ENCODE measurements around the gene UNK.
"Not testable (repeated sequence)": the region's sequence is repeated elsewhere in the genome, so short reads cannot be mapped to it uniquely, and the experiment has no call there.

UNK gene

DNA sequence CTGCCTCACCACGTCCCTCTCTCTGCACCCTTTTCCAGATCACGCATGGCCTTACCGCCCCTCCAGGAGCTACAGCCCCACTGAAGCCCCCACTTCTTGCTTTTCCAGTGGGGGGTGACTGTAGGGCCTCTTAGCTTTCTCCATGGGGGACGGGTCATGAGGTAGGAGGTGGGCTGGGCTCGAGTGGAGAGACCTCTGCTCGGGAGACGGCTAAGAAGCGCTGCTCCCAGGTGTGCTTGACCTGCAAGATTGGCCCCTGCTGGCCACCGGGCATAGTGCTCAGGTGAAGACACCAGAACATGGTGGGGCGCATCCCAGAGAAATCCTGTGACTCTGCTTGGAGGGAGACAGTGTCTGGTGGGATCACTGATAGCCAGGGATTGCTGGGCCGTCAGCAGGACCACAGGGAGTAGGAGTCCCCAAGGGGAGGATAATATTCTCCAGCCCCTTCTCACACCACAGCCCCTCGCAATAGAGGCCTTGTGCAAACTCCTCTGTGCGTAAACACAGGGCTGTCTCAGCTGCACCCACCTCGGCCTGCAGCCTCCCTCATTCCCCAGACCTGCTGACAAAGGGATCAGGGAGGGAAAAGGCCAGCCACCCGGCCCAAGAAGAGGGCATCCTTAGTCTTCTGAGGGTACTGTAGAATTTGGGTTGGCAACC lies 10.7 kb upstream of the UNK start:
- no peak for DNase-seq
- no peak for ATAC-seq

DNA sequence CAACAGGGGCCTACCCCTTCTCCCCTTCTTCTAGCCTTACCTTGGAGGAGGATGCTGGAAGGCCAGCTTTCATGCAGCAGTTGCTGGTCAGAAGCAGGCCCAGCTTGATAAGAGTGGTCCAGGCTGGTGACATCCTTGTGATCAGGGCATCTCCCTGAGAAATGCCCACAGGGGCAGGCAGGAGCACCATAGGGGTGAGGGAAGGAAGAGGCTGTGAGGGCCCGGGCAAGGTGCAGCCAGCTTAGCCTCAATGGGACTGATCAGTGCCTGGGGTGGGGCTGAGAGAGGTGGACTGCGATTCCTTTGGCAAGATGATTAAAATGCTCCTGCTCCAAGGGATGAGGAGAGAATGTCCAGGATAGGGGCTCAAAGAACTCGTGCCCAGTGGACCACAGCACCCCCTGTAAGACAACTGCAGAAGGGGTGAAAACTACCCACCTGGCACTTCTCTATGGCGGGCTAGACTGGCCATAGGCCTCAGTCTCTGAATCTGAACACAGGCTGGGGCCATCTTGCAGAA lies 10.1 kb upstream of the UNK start:
- ATAC-seq: no peak
- no peak for DNase-seq

DNA sequence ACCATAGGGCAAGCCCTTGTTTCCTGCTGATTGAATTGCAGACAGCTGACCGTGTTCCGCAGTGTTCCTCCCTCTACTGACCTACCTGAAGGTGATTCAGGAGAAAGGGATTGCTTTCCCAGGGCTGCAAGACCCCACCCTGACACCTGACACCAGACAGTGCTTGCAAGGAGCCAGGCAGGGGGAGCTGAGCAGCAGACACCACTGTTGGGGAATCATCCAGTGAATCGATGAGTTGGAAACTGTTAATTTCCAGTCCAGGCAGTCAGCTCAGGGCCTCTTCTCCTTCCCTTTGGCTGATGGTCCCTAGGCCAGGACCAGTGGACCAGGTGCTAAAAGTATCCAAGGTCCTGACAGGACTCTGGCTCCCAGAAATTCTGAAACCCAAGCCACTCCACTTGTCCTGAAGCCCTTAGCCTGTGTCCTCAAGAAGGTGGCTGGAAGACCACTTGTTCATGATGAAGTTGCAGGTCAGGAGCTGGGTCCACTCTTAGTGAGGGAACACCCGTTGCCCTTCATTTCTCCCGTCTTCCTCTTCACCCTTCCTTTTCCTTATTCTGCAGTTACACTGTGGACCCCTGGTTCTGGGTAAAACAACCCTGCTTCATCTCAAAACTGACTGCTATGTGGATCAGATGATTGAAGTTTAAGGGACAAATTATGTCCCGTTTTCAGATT lies 9.5 kb upstream of the UNK start:
- DNase-seq: no peak
- no peak for ATAC-seq

DNA sequence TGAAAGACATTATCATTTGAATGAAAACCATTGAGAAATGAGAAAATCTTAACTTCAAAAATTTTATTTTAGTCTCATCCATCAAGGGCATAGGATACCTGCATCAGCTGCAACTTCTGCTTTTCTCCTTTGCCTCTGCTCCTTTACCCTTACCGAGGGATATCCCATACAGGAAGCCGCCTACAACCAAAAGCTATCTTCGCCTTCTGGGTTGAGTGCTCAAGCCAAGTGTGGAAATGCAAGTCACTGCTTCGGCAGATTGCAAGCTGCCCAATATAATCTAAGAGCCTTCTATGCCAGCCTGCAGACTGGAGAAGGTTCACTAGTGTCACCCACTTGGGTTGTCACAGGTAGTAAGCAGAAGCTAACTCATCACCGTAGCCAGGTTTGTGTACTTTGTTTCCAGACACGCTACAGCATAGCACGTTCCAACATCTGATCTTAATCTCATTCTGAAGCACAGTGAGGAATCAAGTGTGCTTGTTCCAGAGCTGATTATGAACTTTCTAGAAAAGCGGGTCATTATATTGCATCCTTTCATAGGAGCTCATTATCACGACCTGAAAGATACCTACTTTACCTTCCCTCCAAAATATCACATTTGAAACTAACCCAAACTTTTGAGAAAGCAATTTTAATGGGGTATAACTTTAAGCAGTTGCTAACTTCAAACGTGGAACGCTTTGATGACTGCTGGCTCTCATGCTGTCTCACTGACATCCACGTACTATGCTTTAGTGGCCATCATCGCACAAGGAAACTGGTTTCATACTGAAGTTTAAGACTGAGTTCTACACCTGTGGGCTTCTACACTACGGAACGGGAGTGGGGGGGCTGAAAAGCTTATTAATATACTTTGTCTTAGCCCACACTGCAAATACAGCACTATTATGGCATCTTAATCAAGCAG lies 8.0 kb upstream of the UNK start:
- no peak for ATAC-seq
- peak; percentile 44 for DNase-seq

DNA sequence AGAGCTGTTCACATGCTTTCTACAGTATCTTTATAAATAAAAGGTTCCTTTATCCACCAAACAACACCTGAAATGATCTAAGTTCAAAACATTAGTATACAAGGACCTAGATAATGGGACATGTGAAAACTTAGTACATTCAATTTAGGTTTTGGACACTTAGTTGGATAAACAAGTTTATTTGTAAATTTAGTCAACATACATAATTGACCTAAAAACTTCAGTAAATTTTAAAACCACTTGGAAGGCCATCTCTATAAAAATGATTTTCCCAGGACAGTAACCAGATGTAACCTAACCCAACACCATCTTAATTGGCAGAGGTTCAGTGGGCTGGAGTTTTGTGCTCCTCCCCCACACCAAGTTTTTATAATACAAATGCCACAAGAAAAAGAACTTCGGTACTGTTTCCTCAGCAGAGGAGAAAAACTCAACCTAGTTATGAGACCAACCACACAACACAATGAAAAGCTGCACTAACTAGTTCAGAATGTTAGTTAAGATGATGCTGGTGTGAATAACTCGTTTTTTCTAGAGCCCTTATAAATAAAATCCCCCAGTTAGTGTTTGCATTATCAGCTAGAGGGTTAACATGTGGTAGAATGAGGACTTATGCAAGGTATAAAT lies 7.2 kb upstream of the UNK start:
- no peak for ATAC-seq
- DNase-seq: no peak

DNA sequence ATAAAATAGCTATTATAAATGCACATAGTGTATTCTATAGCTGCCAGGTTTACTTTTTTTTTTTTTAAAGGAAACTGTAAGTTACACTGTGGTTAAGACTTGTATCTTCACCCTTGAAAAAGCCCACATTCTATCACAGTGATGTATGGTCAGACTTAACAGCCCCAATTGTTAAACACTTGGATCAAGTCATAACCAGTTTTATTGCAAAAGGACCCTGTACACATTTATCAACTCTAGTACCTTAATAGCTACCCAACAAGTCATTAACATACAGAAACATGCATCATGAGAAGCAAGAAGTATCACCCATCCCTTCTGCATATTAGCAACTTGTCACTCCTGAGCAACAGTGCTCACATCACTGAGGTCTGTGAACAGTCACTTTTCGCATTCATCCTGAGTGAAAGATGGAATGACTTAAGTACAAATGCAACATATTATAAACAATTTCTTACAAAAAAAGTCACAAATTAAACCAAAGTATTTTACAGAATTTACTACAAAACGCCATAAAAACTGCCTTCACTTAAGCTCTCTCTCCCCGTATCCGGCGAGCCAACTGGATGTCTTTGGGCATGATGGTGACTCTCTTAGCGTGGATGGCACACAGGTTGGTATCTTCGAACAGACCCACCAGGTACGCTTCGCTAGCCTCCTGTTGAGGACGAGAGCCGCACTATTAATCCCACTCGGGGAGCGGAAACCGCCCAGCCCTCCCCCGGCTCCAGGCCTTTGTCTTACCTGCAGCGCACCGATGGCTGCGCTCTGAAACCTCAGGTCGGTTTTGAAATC lies 6.3 kb upstream of the UNK start:
- DNase-seq, ATAC-seq: not testable (repeated sequence)

DNA sequence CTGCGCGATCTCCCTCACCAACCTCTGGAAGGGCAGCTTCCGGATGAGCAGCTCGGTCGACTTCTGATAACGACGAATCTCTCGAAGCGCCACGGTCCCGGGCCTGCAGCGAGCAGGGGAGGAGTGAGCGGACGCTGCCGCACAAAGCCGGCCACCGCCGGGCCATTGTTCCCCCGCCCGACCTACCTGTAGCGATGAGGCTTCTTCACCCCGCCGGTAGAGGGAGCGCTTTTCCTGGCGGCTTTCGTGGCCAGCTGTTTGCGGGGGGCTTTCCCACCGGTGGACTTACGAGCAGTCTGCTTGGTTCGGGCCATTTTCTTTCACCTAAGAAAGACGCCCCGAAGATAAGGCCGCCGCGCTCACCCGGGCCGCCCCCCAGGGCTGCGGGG lies 5.8 kb upstream of the UNK start:
- DNase-seq: peak; percentile 80
- peak; percentile 3 for ATAC-seq

DNA sequence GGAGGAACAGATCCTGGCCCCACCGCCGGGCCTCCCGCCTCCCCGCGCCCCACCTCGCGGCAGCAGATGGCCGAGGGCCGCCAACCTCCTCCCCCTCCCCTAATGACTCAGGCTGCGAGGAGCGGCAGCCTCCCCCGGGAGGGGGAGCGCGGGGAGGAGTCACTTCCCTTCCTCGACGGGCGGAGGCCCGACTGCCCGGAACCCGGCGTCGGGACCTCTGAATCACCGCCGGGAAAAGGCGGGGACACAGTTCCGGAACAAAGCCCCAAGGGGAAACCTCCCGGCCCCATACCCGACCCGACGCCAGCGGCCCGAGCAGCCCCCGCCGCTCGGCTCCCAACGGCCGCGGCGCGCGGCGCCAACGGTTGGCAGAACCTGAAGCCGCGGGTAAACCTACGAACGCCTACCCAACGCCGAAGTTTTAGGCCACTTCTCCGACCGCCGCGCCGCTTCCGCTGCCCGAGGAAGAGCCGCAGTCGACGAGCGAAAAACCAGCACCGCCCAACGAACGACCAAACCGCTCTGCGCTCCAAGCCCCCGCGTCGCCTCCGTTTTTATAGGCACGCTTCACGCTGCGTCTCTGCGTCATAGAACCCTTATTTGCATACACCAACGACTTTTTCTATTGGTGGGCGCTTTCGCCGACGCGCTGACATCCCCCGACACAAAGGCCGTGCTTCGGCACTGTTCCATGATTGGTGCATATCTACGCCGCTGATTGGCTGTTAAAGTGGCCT lies 5.2 kb upstream of the UNK start:
- DNase-seq (peak; percentile 92), ATAC-seq (peak; percentile 76)

DNA sequence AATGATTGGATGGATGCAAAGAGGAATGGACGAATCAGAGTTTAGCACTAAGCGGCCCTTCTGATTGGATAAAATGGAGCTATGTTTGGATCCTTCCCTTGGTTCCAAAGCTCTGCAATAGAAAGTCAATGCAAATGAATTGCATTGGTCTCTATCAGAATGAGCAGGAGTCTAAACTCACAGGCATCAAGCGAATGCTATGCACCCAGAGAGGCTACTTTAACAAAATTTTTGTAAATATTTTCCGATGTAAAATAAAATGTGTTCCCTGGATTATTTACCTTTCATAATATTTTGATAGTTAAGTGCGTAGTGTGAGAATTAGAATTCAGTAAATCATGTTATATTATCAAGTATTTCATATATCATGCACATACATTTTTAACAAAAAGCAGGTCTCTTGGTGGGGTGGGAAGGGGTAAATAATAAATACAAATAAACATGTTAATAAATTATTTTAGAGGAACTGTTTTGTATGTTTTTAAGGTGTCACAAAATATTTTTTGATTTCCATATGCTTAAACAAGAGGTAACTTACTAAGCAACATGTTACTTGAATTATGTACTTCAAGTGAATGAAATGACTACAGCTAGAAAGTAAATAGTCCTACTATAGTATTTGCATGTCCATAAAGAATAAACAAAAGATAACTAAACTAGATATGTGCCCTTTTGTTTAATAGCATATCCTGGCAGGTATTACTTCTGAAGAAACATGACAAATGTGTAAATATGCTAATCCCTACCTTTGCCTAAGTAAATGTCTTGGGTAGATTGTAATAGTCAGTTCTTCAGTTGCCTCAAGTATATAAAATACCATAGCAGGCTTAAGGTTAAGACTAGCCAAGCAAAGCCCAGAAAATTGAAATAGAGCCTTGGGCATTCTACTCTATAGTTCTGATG lies 4.4 kb upstream of the UNK start:
- DNase-seq (no peak), ATAC-seq (no peak)

DNA sequence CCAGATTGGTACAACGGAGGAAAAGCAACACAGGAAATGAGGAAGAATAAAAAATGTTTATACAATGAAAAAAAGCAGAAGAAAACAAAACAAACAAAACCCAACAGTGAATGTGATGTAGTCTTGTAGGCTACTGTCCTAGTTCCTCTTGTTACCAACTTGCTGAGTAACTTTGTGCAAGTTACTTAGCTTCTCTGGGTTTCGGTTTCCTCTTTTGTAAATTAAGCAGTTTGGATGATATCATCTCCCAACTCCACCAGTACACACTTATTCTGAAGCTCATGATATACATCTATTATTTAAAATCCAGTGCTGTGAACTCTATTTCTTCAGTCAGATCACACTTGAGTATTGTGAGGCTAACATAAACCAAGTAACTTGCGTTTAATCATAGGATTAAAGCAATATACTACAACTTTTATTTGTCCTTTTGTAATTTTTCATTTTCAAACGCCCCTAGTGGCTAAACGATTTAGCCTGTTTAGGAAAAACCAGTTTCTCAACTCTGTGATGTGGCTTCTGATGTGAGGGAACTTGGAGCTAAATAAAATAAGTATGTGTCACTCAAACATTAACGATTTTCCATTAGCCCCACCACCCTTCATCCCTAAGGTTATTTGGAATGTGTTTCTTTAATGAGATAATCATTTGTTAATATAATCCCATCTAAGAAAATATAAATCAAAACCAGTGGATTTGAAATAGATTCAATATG lies 1.4 kb upstream of the UNK start:
- DNase-seq: no peak
- ATAC-seq: peak; percentile 7

DNA sequence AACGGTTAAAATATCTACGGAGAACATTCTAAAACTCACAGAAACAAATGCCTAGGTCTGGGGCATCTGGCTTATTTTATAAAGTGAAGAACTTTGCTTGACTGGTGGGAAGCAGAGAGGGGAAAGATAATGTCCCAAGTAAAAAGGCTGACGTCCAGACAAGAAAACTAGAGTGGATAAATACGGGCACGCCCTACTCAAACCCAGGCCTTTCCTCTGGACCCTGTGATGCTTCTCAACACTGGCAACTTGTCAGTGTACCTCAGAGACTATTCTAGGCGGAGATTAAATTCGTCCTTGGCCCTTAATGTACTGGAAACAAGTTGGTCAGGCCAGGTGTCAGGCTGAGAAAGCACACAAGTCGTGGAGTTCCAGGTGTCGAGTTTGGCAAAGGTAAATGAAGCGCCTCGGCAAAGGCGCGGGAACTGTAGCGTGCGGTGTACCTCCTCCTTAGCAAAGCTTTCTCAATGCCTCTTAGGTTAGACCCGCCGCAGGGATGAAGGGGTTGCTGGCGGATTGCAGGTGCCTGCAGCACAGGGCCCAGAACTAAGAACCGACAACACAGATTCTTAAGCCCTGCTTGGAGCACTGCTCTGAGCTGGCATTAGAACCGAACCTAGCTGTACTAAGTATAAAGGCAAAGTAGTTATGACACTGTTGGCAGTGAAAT lies 668 bp upstream of the UNK start:
- DNase-seq: peak; percentile 35
- ATAC-seq: no peak

DNA sequence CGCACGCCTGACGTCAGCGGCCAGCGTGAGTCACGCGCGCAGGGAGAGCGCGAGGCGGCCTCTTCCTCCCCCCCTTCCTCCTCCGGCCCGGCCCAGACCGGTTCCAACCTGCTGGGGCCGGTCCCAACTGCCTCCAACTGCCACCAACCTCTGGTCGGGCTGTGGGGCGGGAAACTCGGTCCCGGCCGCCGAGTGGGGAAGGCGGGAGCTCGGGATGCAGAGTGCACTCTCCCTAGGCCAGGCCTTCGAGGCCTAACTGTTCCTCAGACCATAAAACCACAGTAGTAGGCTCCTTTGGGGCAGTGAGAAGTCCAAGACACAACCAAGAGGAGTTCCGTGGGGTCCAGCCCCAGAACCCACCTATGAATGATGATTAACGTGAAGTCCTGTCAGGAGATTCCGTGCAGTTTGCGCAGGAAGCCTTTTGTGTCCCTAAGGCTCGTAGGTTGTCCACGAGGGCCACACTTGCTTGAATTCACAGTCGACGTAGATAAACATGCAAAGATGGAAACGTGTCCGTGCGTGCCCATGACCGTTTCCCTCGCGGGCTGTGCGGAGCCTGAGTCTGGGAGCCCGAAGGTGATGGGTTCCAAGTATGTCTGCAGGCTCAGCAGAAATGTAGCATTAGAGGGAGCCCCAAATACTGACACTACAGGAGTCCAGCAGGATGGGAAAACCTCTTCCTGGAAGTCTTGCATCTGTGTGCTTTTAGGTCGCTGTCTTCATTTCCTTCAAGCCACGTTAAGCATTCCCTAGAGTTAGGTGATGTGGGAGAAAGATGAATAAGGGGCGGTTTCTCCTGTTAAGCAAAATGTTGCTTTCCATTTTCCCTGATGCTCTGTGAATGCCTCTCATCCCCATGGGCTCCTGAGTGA lies 647 bp downstream of the UNK start:
- ATAC-seq (peak; percentile 84), DNase-seq (peak; percentile 93)

DNA sequence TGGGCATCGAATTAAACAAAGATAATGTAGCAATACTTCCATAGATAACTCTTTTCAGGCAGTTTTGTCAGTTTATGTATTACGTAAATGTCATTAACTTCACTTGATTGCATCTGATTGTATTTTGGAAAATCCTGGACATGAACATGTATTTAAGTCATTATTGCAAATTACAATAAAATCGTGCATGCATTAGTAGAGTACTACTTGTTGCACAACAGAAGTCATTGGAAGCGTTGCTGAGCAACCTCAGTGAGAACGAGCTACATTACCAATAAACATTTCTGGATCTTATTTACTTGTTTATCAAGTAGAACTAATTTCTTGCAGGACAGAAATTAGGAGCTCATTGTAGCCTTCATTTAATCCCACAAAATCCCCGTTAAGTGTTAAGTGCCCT lies 6.6 kb downstream of the UNK start:
- no peak for ATAC-seq
- DNase-seq: no peak

DNA sequence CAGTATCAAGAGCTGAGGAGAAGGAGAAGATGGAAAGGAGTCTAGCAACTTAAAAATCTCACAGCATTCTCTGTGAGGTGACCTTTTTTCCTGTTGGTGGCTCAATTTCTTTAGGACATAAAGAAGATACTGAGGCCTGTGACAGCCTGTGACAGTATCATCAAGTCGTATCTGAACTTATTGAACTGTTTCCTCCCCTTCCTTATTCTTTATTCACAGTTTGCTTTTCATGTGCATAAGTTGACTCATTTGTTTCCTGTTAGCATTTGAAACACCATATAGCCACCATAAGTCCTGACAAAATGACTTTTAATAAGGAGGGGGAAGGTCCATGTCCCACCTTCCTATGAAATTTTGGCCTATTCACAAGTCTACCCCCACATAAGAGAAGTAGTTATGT lies 8.9 kb downstream of the UNK start:
- DNase-seq (no peak), ATAC-seq (no peak)

DNA sequence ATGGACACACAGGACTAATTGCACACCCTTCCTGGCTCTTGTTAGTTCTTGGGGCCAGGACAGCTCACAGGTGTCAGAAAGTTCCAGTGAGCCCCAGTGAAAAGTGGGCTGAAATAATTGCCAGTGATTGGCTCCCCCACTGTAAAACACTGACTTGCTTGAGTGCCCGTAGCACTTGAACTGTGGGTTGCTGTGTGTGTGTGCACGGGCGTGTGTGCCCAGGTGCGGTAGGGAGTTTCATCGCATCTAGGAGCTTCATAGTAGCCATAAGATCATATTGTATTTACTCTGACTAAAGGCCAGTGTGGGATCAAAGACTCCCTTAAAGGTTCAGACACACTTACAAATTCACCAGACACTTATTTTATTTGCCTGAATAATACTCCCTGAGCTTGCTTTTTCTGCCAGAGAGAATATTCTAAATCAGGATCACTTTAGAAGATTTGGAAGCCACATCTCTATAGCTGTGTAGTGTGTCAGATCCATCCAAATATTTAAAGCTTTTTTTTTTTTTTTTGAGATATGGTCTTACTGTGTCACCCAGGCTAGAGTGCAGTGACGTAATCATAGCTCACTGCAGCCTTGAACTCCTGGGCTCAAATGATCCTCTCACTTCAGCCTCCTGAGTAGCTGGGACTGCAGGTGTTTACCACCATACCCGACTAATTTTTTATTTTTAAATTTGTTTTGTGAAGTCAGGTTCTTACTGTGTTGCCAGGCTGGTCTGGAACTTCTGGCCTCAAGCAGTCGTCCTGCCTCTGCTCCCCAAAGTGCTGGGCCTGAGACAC lies 11.4 kb downstream of the UNK start:
- no peak for DNase-seq
- ATAC-seq: no peak

DNA sequence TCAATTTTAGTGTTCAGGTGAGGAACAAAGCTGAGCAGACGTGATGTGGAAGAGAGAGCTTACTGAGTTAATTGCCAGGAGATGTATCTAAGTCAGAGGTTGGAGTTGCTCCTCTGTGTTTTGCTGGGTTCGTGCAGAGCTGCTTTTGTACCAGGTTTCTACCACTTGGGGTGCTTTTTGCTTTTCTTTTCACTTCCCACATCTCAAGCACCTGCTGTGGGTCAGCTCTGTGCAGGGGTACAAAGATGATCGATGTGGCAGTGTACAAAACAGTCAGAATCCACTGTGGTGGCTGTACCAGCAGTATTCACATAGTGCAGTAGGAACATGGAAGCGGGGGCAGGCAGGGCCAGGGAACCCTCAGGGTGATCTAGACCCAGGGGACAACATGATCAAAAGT lies 14.8 kb downstream of the UNK start:
- ATAC-seq: no peak
- DNase-seq: no peak

DNA sequence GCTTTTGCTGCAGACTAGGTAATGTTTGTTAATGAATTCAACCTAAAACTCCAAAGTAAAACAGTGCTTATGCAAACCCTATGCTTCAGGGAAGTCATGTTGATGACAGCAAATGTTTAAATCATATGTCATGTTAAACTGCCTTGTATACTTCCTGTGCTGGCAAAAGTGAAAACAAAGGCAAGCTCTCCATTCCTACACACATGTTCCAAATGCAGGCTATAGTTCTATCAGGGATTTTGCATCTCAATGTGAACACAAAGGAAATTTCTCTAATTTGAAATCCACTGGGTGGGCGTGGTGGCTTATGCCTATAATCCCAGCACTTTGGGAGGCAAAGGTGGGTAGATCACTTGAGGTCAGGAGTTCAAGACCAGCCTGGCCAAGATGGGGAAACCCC lies 19.3 kb downstream of the UNK start:
- ATAC-seq: no peak

More for the DNA sequence above, 19.3 kb downstream of the UNK start:
- no peak for DNase-seq

Data from stimulated activated naive CD8-positive, alpha-beta T cell treated with anti-CD3 and anti-CD28 coated beads, Interleukin-15, Interleukin-2, amounts not matched to agents 100 U/mL and 50 U/mL, for 24 hours (primary cell).